HG03378 (cell line): Measurements from ENCODE around the gene GBP7.
A peak's percentile ranks its signal among the peaks of the same experiment; 100 is the strongest.
"Not testable (repeated sequence)": the region's sequence is repeated elsewhere in the genome, so short reads cannot be mapped to it uniquely, and the experiment has no call there.

Source experiments
- ATAC-seq: cut with Tn5 transposase; IDR thresholded peaks from one replicate; pipeline ENCODE4 v1.9.1; 2021; ENCODE audit warnings: mild to moderate bottlenecking, moderate library complexity; ENCODE audit not compliant: unreplicated experiment

Gene GBP7

GRCh38 chr1:89175601-89176256 lies at the start of gene GBP7:
TSS of gene GBP7 (minus strand) at chr1:89176003. CDS start at chr1:89171935, 4,068 bp downstream.
- ATAC-seq: no peak

GRCh38 chr1:89221341-89221740 lies 45.5 kb upstream of the GBP7 start:
- no peak for ATAC-seq

GRCh38 chr1:89219851-89220250 lies 44.0 kb upstream of the GBP7 start:
- ATAC-seq: not testable (repeated sequence)

- ATAC-seq: not testable (repeated sequence)
Observed at GRCh38 chr1:89218941-89219340, 43.1 kb upstream of the GBP7 start.

GRCh38 chr1:89213347-89213746 lies 37.5 kb upstream of the GBP7 start:
- no peak for ATAC-seq

GRCh38 chr1:89211035-89211634 lies 35.3 kb upstream of the GBP7 start:
- no peak for ATAC-seq

GRCh38 chr1:89206373-89206772 lies 30.6 kb upstream of the GBP7 start:
- no peak for ATAC-seq

- no peak for ATAC-seq
Observed at GRCh38 chr1:89203166-89203565, 27.4 kb upstream of the GBP7 start.

GRCh38 chr1:89201106-89201794 lies 25.4 kb upstream of the GBP7 start:
- peak; percentile 90 for ATAC-seq

- no peak for ATAC-seq
Observed at GRCh38 chr1:89200663-89201062, 24.9 kb upstream of the GBP7 start.

- ATAC-seq: no peak
Observed at GRCh38 chr1:89199525-89200031, 23.8 kb upstream of the GBP7 start.

- peak; percentile 55 for ATAC-seq
Observed at GRCh38 chr1:89198491-89199072, 22.8 kb upstream of the GBP7 start, which contains the start of gene GBP4. TSS of gene GBP4 (minus strand) at chr1:89198942. CDS start at chr1:89198834, 108 bp downstream.

GRCh38 chr1:89198081-89198480 lies 22.3 kb upstream of the GBP7 start:
- no peak for ATAC-seq

- ATAC-seq: no peak
Observed at GRCh38 chr1:89195476-89195875, 19.7 kb upstream of the GBP7 start.

GRCh38 chr1:89191314-89191713 lies 15.5 kb upstream of the GBP7 start:
- no peak for ATAC-seq

- ATAC-seq: no peak
Observed at GRCh38 chr1:89190017-89190416, 14.2 kb upstream of the GBP7 start.

- no peak for ATAC-seq
Observed at GRCh38 chr1:89179343-89179742, 3.5 kb upstream of the GBP7 start.

GRCh38 chr1:89176971-89177370 lies 1.2 kb upstream of the GBP7 start:
- no peak for ATAC-seq

GRCh38 chr1:89174491-89174890 lies 1.3 kb downstream of the GBP7 start:
- no peak for ATAC-seq

GRCh38 chr1:89172468-89173143 lies 3.2 kb downstream of the GBP7 start:
- ATAC-seq: no peak

- no peak for ATAC-seq
Observed at GRCh38 chr1:89171067-89171438, 4.8 kb downstream of the GBP7 start.
